Chondrocyte (in vitro differentiated cells): ENCODE data around the gene IL4I1. TPM values are rescaled to one million over a fixed set of nuclear protein-coding genes. Genes with fewer than 3 reads are reported as not detected.
A peak's percentile ranks its signal among the peaks of the same experiment; 100 is the strongest.

Experiments
- DNase-seq: peaks from one replicate; pipeline ENCODE4 v3.0.0; 2021; ENCODE audit warnings: mixed read lengths, low spot score
- H3K27ac Mint-ChIP-seq: one replicate; pipeline ENCODE4 v1.8.0; 2021; ENCODE audit warnings: mild to moderate bottlenecking, moderate library complexity, mixed read lengths; ENCODE audit not compliant: unreplicated experiment
- H3K27me3 Mint-ChIP-seq: 2 replicates; pipeline ENCODE4 v1.8.0; 2021; ENCODE audit warnings: low read depth, mixed read lengths
- H3K36me3 Mint-ChIP-seq: 2 replicates; pipeline ENCODE4 v1.8.0; 2021; ENCODE audit warnings: low read depth, mixed read lengths
- H3K4me1 Mint-ChIP-seq: 2 replicates; pipeline ENCODE4 v1.8.0; 2021; ENCODE audit warnings: low read depth, mild to moderate bottlenecking, mixed read lengths
- H3K4me3 Mint-ChIP-seq: one replicate; pipeline ENCODE4 v1.8.0; 2021; ENCODE audit warnings: mild to moderate bottlenecking, moderate library complexity, mixed read lengths; ENCODE audit not compliant: unreplicated experiment
- H3K9me3 Mint-ChIP-seq: 2 replicates; pipeline ENCODE4 v1.8.0; 2021; ENCODE audit warnings: low read depth, mixed read lengths
- CTCF ChIP-seq: fragments of 200-600 bp; sonication (generic); IDR thresholded peaks from 2 replicates; pipeline ENCODE4 v1.5.0; 2021; ENCODE audit warnings: antibody characterized with exemption, mild to moderate bottlenecking, moderate library complexity
- total RNA-seq: library from RNA; stranded (reverse); gene quantifications from 3 replicates; pipeline ENCODE4 v1.2.1, GENCODE V29; 2021

The IL4I1 gene
- total RNA-seq, 1 donor from 2014 or later: 0.17 TPM

- no peak for TF ChIP-seq CTCF
- Mint-ChIP-seq H3K27ac (peak overlapping the region; percentile 27), H3K4me1 (peaks cover 4% of the 10 kb centered on the region), H3K9me3 (no peaks in the 10 kb centered on the region), H3K4me3 (no peak overlapping the region), H3K36me3 (no peaks in the 10 kb centered on the region), H3K27me3 (peaks cover 10% of the 10 kb centered on the region)
- DNase-seq: no peak
Measured at GRCh38 chr19:49895566-49896297, 955 bp downstream of the IL4I1 start.

GRCh38 chr19:49894879-49895565, 1.7 kb downstream of the IL4I1 start:
- no peak for DNase-seq
- Mint-ChIP-seq H3K4me1 (peaks cover 6% of the 10 kb centered on the region), H3K4me3 (no peak overlapping the region), H3K27me3 (peaks cover 12% of the 10 kb centered on the region), H3K9me3 (no peaks in the 10 kb centered on the region), H3K36me3 (no peaks in the 10 kb centered on the region), H3K27ac (no peak overlapping the region)
- no peak for TF ChIP-seq CTCF

- no peak overlapping the region for H3K27ac Mint-ChIP-seq
- DNase-seq: no peak
- peaks cover 12% of the 10 kb centered on the region for H3K27me3 Mint-ChIP-seq
- no peaks in the 10 kb centered on the region for H3K36me3 Mint-ChIP-seq
- TF ChIP-seq CTCF: no peak
- H3K4me1 Mint-ChIP-seq: peaks cover 6% of the 10 kb centered on the region
- no peaks in the 10 kb centered on the region for H3K9me3 Mint-ChIP-seq
- H3K4me3 Mint-ChIP-seq: no peak overlapping the region
Measured at GRCh38 chr19:49894011-49894664, 2.5 kb downstream of the IL4I1 start.

GRCh38 chr19:49892716-49893115, 4.0 kb downstream of the IL4I1 start:
- Mint-ChIP-seq H3K36me3 (no peaks in the 10 kb centered on the region), H3K4me3 (no peak overlapping the region), H3K27ac (no peak overlapping the region), H3K27me3 (peaks cover 12% of the 10 kb centered on the region), H3K9me3 (no peaks in the 10 kb centered on the region), H3K4me1 (peaks cover 5% of the 10 kb centered on the region)
- TF ChIP-seq CTCF: no peak
- DNase-seq: no peak

- Mint-ChIP-seq H3K4me3 (no peak overlapping the region), H3K4me1 (peaks cover 2% of the 10 kb centered on the region), H3K9me3 (no peaks in the 10 kb centered on the region), H3K27me3 (peaks cover 12% of the 10 kb centered on the region), H3K27ac (no peak overlapping the region), H3K36me3 (peaks cover 2% of the 10 kb centered on the region)
- no peak for TF ChIP-seq CTCF
- no peak for DNase-seq
Measured at GRCh38 chr19:49891393-49891792, 5.3 kb downstream of the IL4I1 start.
